Fibroblast of upper back skin (primary cell): ENCODE measurements around the gene FMO1.

ENCODE experiments used
- DNase-seq: peaks from one replicate; pipeline ENCODE4 v3.0.0-alpha.2; 2013

Gene FMO1

DNA sequence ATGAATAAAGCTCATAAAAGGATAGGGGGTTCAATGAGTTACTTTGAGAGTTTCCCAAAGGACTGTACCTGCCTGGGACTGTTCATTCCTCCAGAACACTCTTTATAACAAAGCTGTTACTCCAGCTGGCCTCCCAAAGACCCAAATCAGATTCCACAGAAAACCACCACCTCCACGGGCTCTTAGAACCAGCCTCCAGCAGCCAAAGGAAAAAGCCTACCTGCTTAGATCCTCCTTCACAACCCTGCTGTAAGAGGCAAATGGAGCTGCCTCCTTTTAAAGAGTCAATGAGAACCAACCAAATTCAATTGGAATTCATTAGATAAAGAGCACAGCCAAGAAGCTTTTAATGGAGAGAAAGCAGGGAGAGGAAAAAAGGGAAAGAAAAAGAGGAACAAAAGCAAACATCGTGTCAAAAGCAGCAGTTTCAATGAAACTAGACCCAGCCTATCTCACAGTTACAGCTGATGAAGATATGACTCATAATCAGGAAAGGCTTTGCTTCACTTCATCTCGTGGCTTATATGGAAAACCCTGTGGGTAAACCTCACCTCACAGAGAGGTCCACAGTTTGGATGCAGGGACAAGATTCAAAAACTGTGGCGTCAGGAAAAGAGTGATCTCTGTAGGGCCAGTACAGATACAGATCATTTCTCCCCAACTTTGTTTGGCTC lies 37.9 kb downstream of the FMO1 start:
- peak; percentile 41 for DNase-seq

DNA sequence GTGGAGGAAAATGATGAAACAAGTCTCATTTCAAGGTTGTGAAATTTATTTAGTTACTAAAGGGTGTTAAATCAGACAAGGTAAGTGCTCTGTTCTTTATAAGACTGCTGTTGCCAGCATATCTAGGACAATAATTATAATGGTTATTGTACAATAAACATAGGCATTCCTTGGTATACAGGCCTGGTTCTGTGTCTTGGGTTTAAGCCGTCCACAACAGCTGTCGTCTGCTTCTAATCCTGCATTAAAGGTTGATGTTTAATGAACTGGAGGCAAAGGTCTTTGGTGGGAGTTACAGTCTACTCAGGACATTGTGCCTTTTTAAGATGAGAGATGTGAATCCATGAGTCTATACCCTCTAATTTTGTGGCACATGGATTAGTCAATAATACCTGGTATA lies 42.3 kb downstream of the FMO1 start:
- no peak for DNase-seq

DNA sequence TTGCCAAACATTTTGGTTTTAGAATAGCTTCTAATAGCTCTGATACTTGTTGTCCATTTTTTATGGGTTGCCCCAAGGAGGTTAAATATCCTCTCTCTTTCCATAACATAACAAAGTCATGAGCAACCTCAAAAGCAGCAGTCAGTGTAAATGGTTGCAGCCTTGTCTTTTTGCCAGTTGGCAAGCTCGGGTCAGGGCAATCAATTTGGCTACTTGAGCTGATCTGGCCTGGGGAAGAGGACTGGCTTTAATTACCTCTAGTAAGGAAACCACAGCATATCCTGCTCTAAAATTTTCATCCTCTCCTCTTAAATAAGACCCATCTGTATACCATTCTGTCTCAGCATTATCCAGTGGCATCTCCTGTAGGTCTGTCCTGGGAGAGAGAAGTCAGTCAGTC lies 44.5 kb downstream of the FMO1 start:
- DNase-seq = peak; percentile 95

DNA sequence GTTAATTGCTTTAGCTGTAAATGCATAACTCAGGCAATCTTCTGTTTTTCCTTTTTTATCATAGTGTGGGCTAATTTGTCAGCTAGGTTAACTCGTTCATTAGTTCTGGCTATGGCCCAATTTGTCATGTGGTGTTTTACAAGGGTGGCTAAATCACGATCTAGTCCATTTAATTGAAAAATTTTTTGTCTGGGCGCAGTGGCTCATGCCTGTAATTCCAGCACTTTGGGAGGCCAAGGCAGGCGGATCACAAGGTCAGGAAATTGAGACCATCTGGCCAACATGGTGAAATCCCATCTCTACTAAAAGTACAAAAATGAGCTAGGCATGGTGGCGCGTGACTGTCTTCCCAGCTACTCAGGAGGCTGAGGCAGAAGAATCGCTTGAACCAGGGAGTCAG lies 47.1 kb downstream of the FMO1 start:
- DNase-seq = peak; percentile 49

- no peak for DNase-seq
These were observed 47.5 kb downstream of the FMO1 start for GRCh38 chr1:171295821-171296220.

- no peak for DNase-seq
These were observed 48.6 kb downstream of the FMO1 start for GRCh38 chr1:171296897-171297296.

- DNase-seq = no peak
These were observed 50.4 kb downstream of the FMO1 start for GRCh38 chr1:171298696-171299095.

- DNase-seq = no peak
These were observed 51.0 kb downstream of the FMO1 start for GRCh38 chr1:171299342-171299741.

DNA sequence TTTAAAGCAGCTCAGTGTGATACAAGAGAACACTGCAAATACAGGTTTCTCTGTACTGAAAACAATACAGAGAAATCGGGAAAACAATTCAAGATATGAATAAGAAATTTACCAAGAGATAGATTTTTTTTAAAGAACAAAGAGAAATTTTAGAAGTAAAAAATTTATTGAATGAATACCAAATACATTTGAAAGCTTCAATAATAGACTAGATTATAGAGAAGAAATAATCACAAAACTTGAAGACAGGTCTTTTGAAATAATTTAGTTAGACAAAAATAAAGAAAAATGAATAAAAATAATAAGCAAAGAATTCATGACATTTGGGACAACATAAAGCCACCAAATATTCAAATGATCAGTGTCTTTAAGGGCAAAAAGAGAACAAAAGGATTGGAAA lies 52.1 kb downstream of the FMO1 start:
- DNase-seq = no peak

DNA sequence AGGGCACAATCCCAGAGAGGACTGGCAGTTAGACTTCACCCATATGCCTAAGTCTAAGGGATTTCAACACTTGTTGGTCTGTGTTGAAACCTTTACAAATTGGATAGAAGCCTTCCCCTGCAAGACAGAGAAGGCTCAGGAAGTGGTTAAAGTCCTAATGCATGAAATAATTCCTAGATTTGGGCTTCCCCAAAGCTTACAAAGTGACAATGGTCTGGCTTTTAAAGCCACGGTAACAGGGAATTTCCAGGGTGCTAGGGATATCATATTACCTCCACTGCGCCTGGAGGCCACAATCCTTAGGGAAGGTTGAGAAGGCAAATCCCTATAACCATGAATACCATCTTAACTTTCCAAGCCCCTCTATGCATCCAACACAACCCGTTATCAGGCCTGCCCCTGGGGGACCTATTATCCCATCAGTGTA lies 62.4 kb downstream of the FMO1 start:
- DNase-seq = no peak

GRCh38 chr1:171311771-171312558 lies 63.7 kb downstream of the FMO1 start:
- no peak for DNase-seq

GRCh38 chr1:171313319-171313834 lies 65.1 kb downstream of the FMO1 start:
- DNase-seq = no peak

DNA sequence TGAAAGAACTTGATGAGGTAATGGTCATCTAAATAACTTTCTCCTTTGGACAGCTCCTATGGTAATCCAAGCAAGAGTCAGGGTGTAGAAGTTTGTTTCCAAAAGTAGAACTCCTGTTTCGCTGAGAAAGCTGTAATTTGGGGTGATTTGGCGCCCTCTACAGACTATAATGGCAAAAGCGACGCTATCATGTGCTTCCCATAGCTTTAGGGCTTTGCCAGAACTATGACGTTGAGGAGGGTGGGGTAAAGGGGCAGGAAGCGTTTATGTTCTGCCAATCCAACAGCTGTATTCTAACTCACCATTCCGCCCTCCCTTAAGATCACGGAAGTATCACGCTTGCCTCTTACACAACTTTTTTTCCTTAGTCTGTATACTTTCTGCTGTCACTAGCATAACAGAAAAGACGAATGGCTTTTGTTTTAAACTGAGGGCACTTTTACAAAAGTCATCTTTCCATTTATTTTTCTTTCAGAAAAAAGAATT lies 65.6 kb downstream of the FMO1 start, which contains the start of gene FMO4:
FMO4 (plus strand) TSS at position 349 of the 486 bp plus-strand sequence. CDS start 5,643 bp downstream, outside the sequence.
- peak; percentile 99 for DNase-seq

- no peak for DNase-seq
These were observed 81.0 kb downstream of the FMO1 start for GRCh38 chr1:171329251-171329650.

- DNase-seq = no peak
These were observed 85.8 kb downstream of the FMO1 start for GRCh38 chr1:171334024-171334640.
